ENCODE data around the gene PLEKHM2. TPM values are rescaled to one million over a fixed set of nuclear protein-coding genes. Genes with fewer than 3 reads are reported as not detected.
A peak's percentile ranks its signal among the peaks of the same experiment; 100 is the strongest.

PLEKHM2 gene
- polyA plus RNA-seq, 3 donors from 2014 or later = 1.7 to 4.7 (median 3.2) TPM

DNA sequence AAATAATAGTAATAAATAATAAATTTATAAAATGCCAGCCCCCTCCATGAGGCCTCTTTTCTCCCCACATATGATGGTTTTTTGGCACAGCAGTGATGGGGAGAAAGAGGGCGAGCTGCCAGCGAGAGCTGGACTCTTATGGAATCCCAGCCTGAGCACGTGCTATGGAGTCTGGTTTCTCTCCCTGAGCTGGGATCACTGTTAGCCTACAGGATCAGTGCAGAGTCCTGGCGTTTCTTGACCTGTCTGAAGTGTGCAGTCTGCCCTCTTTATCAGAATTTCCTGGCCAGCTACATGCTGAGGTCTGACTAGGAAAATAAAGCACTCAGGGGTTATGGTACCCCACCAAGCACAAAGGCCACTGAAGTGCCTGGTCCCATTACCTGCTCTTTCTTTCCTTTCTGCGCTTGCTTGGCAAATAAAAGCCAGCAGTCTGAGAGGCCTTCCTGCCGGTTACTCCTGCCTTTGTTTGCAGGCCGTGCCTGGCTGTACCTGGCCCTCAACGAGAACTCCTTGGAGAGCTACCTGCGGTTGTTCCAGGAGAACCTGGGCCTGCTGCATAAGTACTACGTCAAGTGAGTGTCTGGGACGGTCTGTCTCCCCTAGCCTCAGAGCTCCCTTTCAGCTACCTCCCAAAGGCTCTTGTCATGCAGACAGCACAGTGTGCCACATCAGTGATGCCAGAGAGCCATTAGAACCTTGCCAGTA, 33.5 kb downstream of the PLEKHM2 start:
- Mint-ChIP-seq H3K27me3 (ENCODE audit: low read depth in 3 of 3) (no peaks in the 10 kb centered on the region), H3K4me3 (no peak overlapping the region), H3K36me3 (peaks cover 0 to 8% (median 7%) of the 10 kb centered on the region in 3 donors), H3K9me3 (no peaks in the 10 kb centered on the region), H3K4me1 (peaks cover 3 to 8% of the 10 kb centered on the region in 2 donors), H3K27ac (no peak overlapping the region)
- no peak for DNase-seq

DNA sequence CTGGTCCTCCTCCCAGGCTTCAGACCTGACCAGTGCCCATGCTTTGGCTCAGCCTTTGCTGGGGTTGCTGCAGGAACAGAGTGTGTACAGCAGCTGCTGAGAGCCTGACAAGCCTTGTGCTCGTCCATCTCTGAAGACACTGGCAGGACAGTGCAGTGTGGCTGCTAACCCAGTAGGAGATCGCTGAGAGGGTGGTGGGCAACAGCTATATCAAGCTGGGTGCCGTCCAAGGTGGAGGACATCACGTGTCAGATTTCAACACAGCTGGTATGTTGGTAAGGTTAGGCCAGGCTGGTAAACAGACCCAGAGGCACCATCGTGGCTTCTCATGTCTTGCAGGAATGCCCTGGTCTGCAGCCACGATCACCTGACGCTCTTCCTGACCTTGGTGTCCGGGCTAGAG, 34.1 kb downstream of the PLEKHM2 start:
- no peak overlapping the region for H3K27ac Mint-ChIP-seq
- no peak overlapping the region for H3K4me3 Mint-ChIP-seq
- H3K36me3 Mint-ChIP-seq = peaks cover 0 to 13% (median 10%) of the 10 kb centered on the region in 3 donors
- peaks cover 0 to 3% (median 2%) of the 10 kb centered on the region in 3 donors for H3K27me3 Mint-ChIP-seq (ENCODE audit: low read depth in 3 of 3)
- H3K4me1 Mint-ChIP-seq = peaks cover 2 to 8% of the 10 kb centered on the region in 2 donors
- no peak for DNase-seq
- no peaks in the 10 kb centered on the region for H3K9me3 Mint-ChIP-seq

DNA sequence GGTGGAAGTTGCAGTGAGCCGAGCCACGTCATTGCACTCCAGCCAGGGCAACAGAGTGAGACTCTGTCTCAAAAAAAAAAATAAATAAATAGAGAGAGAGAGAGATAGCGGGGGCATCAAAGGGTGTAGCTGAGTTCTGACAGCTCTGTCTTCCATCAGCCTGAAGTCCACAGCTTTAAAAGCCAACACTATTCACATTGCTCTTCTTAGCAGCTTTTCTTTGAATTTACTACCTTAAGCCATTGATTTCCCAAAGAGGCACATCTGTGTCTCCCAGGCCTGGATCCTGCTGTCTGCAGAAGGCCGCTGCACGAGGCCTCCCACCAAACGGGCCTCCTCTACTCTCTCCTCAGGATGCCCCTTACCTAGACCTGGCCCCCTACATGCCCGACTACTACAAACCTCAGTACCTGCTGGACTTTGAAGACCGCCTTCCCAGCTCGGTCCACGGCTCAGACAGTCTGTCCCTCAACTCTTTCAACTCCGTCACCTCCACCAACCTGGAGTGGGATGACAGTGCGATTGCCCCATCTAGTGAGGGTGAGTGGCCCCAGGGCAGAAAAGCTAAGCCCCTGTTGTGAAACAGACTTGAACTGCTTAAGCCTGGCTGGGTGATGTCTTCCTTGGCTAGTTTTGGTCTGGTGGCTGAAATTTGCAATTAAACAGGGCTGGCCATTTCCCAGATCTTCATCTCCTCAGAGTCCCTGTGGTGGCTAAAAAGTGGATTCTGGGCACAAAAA, 35.4 kb downstream of the PLEKHM2 start:
- H3K9me3 Mint-ChIP-seq = no peaks in the 10 kb centered on the region
- peaks cover 0 to 3% (median 2%) of the 10 kb centered on the region in 3 donors for H3K27me3 Mint-ChIP-seq (ENCODE audit: low read depth in 3 of 3)
- H3K36me3 Mint-ChIP-seq = peaks cover 0 to 13% (median 10%) of the 10 kb centered on the region in 3 donors
- no peak for DNase-seq
- H3K27ac Mint-ChIP-seq = no peak overlapping the region
- H3K4me3 Mint-ChIP-seq = no peak overlapping the region
- peaks cover 0 to 3% of the 10 kb centered on the region in 2 donors for H3K4me1 Mint-ChIP-seq

- Mint-ChIP-seq H3K36me3 (peaks cover 0 to 14% (median 10%) of the 10 kb centered on the region in 3 donors), H3K9me3 (no peaks in the 10 kb centered on the region), H3K4me1 (no peaks in the 10 kb centered on the region), H3K4me3 (no peak overlapping the region), H3K27me3 (ENCODE audit: low read depth in 3 of 3) (peaks cover 0 to 3% (median 2%) of the 10 kb centered on the region in 3 donors), H3K27ac (no peak overlapping the region)
- no peak for DNase-seq
Measured at GRCh38 chr1:15720861-15721260, 36.7 kb downstream of the PLEKHM2 start.

DNA sequence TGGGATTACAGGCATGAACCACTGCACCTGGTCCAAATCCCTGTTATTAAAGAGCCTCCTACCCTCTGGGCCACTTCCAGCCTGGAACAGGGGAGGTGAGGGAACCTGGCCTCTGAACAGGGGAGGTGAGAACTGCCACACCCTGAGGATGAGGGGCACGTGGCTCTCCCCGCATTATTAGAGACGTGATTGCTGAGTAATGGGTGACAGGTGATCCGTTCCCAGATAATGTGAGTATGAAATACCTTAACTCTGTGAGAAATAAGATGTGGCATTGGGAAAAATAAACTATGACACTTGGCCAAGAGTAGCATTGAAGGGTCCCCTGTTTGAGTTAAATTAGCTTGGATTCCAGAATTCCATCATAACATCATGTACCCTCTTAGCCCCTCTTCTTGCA, 38.3 kb downstream of the PLEKHM2 start:
- Mint-ChIP-seq H3K4me3 (no peak overlapping the region), H3K27me3 (ENCODE audit: low read depth in 3 of 3) (peaks cover 0 to 3% (median 2%) of the 10 kb centered on the region in 3 donors), H3K9me3 (no peaks in the 10 kb centered on the region), H3K4me1 (no peaks in the 10 kb centered on the region), H3K27ac (peak overlapping the region in 1 of 6 donors; percentile 45), H3K36me3 (peaks cover 0 to 21% (median 10%) of the 10 kb centered on the region in 3 donors)
- DNase-seq = no peak

GRCh38 chr1:15722836-15723532, 38.9 kb downstream of the PLEKHM2 start:
- peaks cover 0 to 21% (median 10%) of the 10 kb centered on the region in 3 donors for H3K36me3 Mint-ChIP-seq

GRCh38 chr1:15723631-15724246, 39.6 kb downstream of the PLEKHM2 start:
- Mint-ChIP-seq H3K4me1 (no peaks in the 10 kb centered on the region), H3K9me3 (no peaks in the 10 kb centered on the region), H3K27ac (no peak overlapping the region), H3K36me3 (peaks cover 0 to 21% (median 10%) of the 10 kb centered on the region in 3 donors), H3K4me3 (no peak overlapping the region), H3K27me3 (ENCODE audit: low read depth in 3 of 3) (peaks cover 0 to 3% (median 2%) of the 10 kb centered on the region in 3 donors)
- no peak for DNase-seq

More at GRCh38 chr1:15722836-15723532, 38.9 kb downstream of the PLEKHM2 start:
- peak overlapping the region in 2 of 6 donors; percentile 22 to 45 for H3K27ac Mint-ChIP-seq
- peaks cover 0 to 3% (median 2%) of the 10 kb centered on the region in 3 donors for H3K27me3 Mint-ChIP-seq (ENCODE audit: low read depth in 3 of 3)
- H3K4me3 Mint-ChIP-seq = no peak overlapping the region
- no peak for DNase-seq
- H3K9me3 Mint-ChIP-seq = no peaks in the 10 kb centered on the region
- H3K4me1 Mint-ChIP-seq = no peaks in the 10 kb centered on the region

GRCh38 chr1:15724949-15725880, 41.1 kb downstream of the PLEKHM2 start:
- peaks cover 0 to 16% (median 4%) of the 10 kb centered on the region in 3 donors for H3K36me3 Mint-ChIP-seq
- H3K27me3 Mint-ChIP-seq (ENCODE audit: low read depth in 3 of 3) = peaks cover 0 to 4% (median 3%) of the 10 kb centered on the region in 3 donors
- no peak for DNase-seq
- no peak overlapping the region for H3K27ac Mint-ChIP-seq
- H3K4me3 Mint-ChIP-seq = no peak overlapping the region
- no peaks in the 10 kb centered on the region for H3K4me1 Mint-ChIP-seq
- H3K9me3 Mint-ChIP-seq = no peaks in the 10 kb centered on the region

GRCh38 chr1:15726508-15726907, 42.4 kb downstream of the PLEKHM2 start:
- H3K27ac Mint-ChIP-seq = no peak overlapping the region
- H3K4me1 Mint-ChIP-seq = no peaks in the 10 kb centered on the region
- DNase-seq = no peak
- no peak overlapping the region for H3K4me3 Mint-ChIP-seq
- peaks cover 0 to 6% (median 3%) of the 10 kb centered on the region in 3 donors for H3K27me3 Mint-ChIP-seq (ENCODE audit: low read depth in 3 of 3)
- no peaks in the 10 kb centered on the region for H3K9me3 Mint-ChIP-seq
- H3K36me3 Mint-ChIP-seq = peaks cover 0 to 16% (median 4%) of the 10 kb centered on the region in 3 donors

GRCh38 chr1:15727021-15727420, 42.9 kb downstream of the PLEKHM2 start:
- no peak for DNase-seq
- Mint-ChIP-seq H3K27me3 (ENCODE audit: low read depth in 3 of 3) (peaks cover 0 to 6% (median 3%) of the 10 kb centered on the region in 3 donors), H3K4me3 (no peak overlapping the region), H3K27ac (no peak overlapping the region), H3K36me3 (peaks cover 0 to 16% (median 4%) of the 10 kb centered on the region in 3 donors), H3K9me3 (no peaks in the 10 kb centered on the region), H3K4me1 (no peaks in the 10 kb centered on the region)

DNA sequence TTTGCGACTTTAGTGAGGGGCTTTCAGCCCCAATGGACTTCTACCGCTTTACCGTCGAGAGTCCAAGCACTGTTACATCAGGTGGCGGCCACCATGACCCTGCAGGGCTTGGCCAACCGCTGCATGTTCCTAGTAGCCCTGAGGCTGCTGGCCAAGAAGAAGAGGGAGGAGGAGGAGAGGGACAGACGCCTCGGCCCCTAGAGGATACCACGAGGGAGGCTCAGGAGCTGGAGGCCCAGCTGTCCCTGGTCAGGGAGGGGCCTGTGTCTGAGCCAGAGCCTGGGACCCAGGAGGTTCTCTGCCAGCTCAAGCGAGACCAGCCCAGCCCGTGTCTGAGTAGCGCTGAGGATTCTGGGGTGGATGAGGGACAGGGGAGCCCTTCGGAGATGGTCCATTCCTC, 43.3 kb downstream of the PLEKHM2 start:
- Mint-ChIP-seq H3K4me3 (no peak overlapping the region), H3K9me3 (no peaks in the 10 kb centered on the region), H3K27me3 (ENCODE audit: low read depth in 3 of 3) (peaks cover 0 to 6% (median 3%) of the 10 kb centered on the region in 3 donors), H3K4me1 (no peaks in the 10 kb centered on the region), H3K27ac (no peak overlapping the region), H3K36me3 (peaks cover 0 to 15% (median 4%) of the 10 kb centered on the region in 3 donors)
- DNase-seq = no peak

DNA sequence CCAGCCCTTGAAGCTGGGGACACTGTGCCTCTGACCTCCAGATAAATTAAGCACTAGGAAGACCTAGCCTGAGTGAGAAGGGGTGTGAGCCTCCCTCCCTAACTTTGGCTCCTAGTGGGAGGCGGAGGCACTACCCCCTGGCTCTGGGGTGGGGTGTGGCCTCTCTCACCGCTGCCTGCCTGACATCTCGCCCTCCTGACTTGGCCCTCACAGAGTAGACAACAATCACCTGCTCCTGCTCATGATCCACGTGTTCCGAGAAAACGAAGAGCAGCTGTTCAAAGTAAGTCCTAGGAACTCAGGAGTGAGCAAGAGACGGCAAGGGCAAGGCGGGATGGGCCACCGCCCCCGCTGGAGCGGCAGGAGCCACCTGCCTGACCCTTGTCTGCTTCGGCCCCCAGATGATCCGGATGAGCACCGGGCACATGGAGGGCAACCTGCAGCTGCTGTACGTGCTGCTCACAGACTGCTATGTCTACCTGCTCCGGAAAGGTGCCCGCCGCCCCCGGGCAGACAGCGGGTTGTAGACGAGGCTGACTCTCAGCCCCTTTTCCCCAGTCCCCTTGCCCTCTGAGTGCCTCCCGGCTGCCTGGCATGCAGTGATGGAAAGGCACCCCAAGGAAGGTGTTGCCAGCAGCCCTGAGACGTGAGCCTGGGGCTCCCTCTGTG, 43.9 kb downstream of the PLEKHM2 start:
- H3K27ac Mint-ChIP-seq = no peak overlapping the region
- no peaks in the 10 kb centered on the region for H3K4me1 Mint-ChIP-seq
- peaks cover 0 to 5% (median 0%) of the 10 kb centered on the region in 3 donors for H3K27me3 Mint-ChIP-seq (ENCODE audit: low read depth in 3 of 3)
- no peaks in the 10 kb centered on the region for H3K9me3 Mint-ChIP-seq
- no peak for DNase-seq
- H3K4me3 Mint-ChIP-seq = no peak overlapping the region
- peaks cover 0 to 9% (median 0%) of the 10 kb centered on the region in 3 donors for H3K36me3 Mint-ChIP-seq
